HepG2 (cell line): Measurements from ENCODE around the gene TWF1. TPM values are rescaled to one million over a fixed set of nuclear protein-coding genes. Genes with fewer than 3 reads are reported as not detected.

ENCODE experiments used
- ATAC-seq: fragments of 200-7000 bp; cut with Tn5 transposase; 3 replicates; pipeline ENCODE4 v1.9.1; 2020; ENCODE audit warnings: mild to moderate bottlenecking, moderate library complexity
- BruUV-seq: library from RNA; stranded (reverse); fragments of 400-500 nt; replicated peaks from 2 replicates; lab custom pipeline; 2021; lab: Mats Ljungman, UMichigan
- CTCF ChIA-PET: fragments of 300-600 bp; formaldehyde crosslinking; extraction: SDS; loops from one replicate; lab custom pipeline; 2021; ENCODE audit warnings: low total read pairs, inconsistent platforms, low intra/inter-chr PET ratio; lab: Yijun Ruan, JAX
- POLR2A ChIA-PET: fragments of 350-600 bp; sonication (Branson Sonifier 250); formaldehyde crosslinking; loops from one replicate; lab custom pipeline; 2020; ENCODE audit warnings: antibody characterized with exemption, inconsistent platforms; lab: Yijun Ruan, JAX
- DNase-seq: peaks from one replicate; pipeline ENCODE4 v3.0.0-alpha.2; 2015; ENCODE audit warnings: low spot score
- FAIRE-seq: peaks from 3 replicates; lab custom pipeline; 2011; peaks lifted over from hg19 to GRCh38; lab: Jason Lieb, UNC
- H2AFZ ChIP-seq: one replicate; pipeline ENCODE4 v1.6.1; 2011; ENCODE audit warnings: low read length, inconsistent platforms
- H3K27ac ChIP-seq: fragments of 300-600 bp; 3 replicates; pipeline ENCODE4 v1.8.0; 2011; ENCODE audit warnings: mixed run types, mild to moderate bottlenecking, mixed read lengths, low read length, inconsistent platforms; ENCODE audit not compliant: insufficient read depth; ENCODE audit errors: extremely low read length
- H3K27me3 ChIP-seq, 2 experiments: fragments of 200-600 bp in 1 of 2; 2 replicates in 1 of 2; 3 replicates in 1 of 2; pipeline versions ENCODE4 v1.6.0 to v1.8.0; 2011; ENCODE audit warnings: low read length in 2 of 2, mild to moderate bottlenecking in 2 of 2, moderate library complexity in 2 of 2, inconsistent platforms in 1 of 2; ENCODE audit not compliant: insufficient read depth in 2 of 2, control insufficient read depth in 1 of 2
- H3K36me3 ChIP-seq, 2 experiments: fragments of 200-600 bp in 1 of 2; replicated peaks in 1 of 2; 2 replicates in 1 of 2; 3 replicates in 1 of 2; pipeline versions ENCODE4 v1.5.1 to v1.8.0; 2011; ENCODE audit warnings: low read length in 2 of 2, inconsistent platforms in 1 of 2; ENCODE audit not compliant: insufficient read depth in 2 of 2, control insufficient read depth in 1 of 2
- H3K4me1 ChIP-seq: 2 replicates; pipeline ENCODE4 v1.5.1; 2012; ENCODE audit warnings: low read length, inconsistent platforms; ENCODE audit not compliant: insufficient read depth
- H3K4me2 ChIP-seq: 2 replicates; pipeline ENCODE4 v1.6.0; 2011; ENCODE audit warnings: low read depth, low read length, inconsistent platforms
- H3K4me3 ChIP-seq, 3 experiments: fragments of 200-600 bp in 1 of 3; sonication (generic), shearing (Covaris generic) in 1 of 3; replicated peaks in 1 of 3; 2 replicates each; pipeline ENCODE4 v1.5.1; 2011 to 2016; ENCODE audit warnings: low read length in 3 of 3, inconsistent platforms in 2 of 3, low read depth in 2 of 3, mild to moderate bottlenecking in 2 of 3, control low read depth in 1 of 3, mixed read lengths in 1 of 3; ENCODE audit not compliant: insufficient read depth in 1 of 3
- H3K79me2 ChIP-seq: one replicate; pipeline ENCODE4 v1.6.1; 2011; ENCODE audit warnings: low read length, inconsistent platforms; ENCODE audit not compliant: insufficient read depth
- H3K9ac ChIP-seq: 2 replicates; pipeline ENCODE4 v1.6.0; 2011; ENCODE audit warnings: mild to moderate bottlenecking, low read depth, low read length, inconsistent platforms; ENCODE audit not compliant: insufficient read depth
- H3K9me3 ChIP-seq: 2 replicates; pipeline ENCODE4 v1.5.1; 2012; ENCODE audit warnings: mild to moderate bottlenecking, low read length
- H4K20me1 ChIP-seq: 2 replicates; pipeline ENCODE4 v1.6.0; 2011; ENCODE audit warnings: inconsistent platforms, mild to moderate bottlenecking, low read length, moderate library complexity; ENCODE audit not compliant: insufficient read depth
- CBX5 ChIP-seq: sonication (generic); formaldehyde crosslinking; IDR thresholded peaks from 2 replicates; pipeline ENCODE4 v1.4.0; 2020; ENCODE audit warnings: missing genetic modification reagents, borderline replicate concordance
- FOXP4 ChIP-seq: sonication (generic); formaldehyde crosslinking; IDR thresholded peaks from 2 replicates; pipeline ENCODE4 v1.4.0; 2020; ENCODE audit warnings: missing genetic modification reagents
- FUBP1 ChIP-seq: sonication (generic); formaldehyde crosslinking; IDR thresholded peaks from 2 replicates; pipeline ENCODE4 v1.5.1; 2020; ENCODE audit warnings: missing genetic modification reagents, mild to moderate bottlenecking, borderline replicate concordance
- GATA4 ChIP-seq: sonication (generic); IDR thresholded peaks from 2 replicates; pipeline ENCODE4 v1.6.1; 2016; ENCODE audit warnings: antibody characterized with exemption, low read depth, borderline replicate concordance
- HNRNPK ChIP-seq: fragments of 200-400 bp; formaldehyde crosslinking; IDR thresholded peaks from 2 replicates; pipeline ENCODE4 v1.6.1; 2018; ENCODE audit warnings: low read length, low read depth, moderate library complexity, mild to moderate bottlenecking; ENCODE audit not compliant: poor library complexity, severe bottlenecking
- IKZF1 ChIP-seq: fragments of 450-650 bp; IDR thresholded peaks from 2 replicates; pipeline ENCODE4 v1.7.1; 2016
- KDM2A ChIP-seq: sonication (generic); formaldehyde crosslinking; IDR thresholded peaks from 2 replicates; pipeline ENCODE4 v1.4.0; 2020; ENCODE audit warnings: low read depth, missing genetic modification reagents, borderline replicate concordance
- PHB2 ChIP-seq: fragments of 450-650 bp; IDR thresholded peaks from 2 replicates; pipeline ENCODE4 v1.6.1; 2018; ENCODE audit not compliant: partially characterized antibody
- TAF1 ChIP-seq: sonication (generic); formaldehyde crosslinking; IDR thresholded peaks from 2 replicates; pipeline ENCODE4 v1.4.0; 2020; ENCODE audit warnings: missing genetic modification reagents
- TCF7 ChIP-seq: sonication (generic); IDR thresholded peaks from 2 replicates; pipeline ENCODE4 v1.6.1; 2016; ENCODE audit warnings: antibody characterized with exemption, low read depth
- THAP8 ChIP-seq: sonication (generic); formaldehyde crosslinking; IDR thresholded peaks from 2 replicates; pipeline ENCODE4 v1.5.1; 2020; ENCODE audit warnings: missing genetic modification reagents, mild to moderate bottlenecking, borderline replicate concordance
- ZFP82 ChIP-seq: sonication (generic); formaldehyde crosslinking; IDR thresholded peaks from 2 replicates; pipeline ENCODE4 v1.5.1; 2020; ENCODE audit warnings: mild to moderate bottlenecking, missing genetic modification reagents, borderline replicate concordance
- ZNF281 ChIP-seq: sonication (generic); formaldehyde crosslinking; IDR thresholded peaks from 2 replicates; pipeline ENCODE4 v1.4.0; 2020; ENCODE audit warnings: missing genetic modification reagents, borderline replicate concordance
- ZNF33A ChIP-seq: sonication (generic); formaldehyde crosslinking; IDR thresholded peaks from 2 replicates; pipeline ENCODE4 v1.5.1; 2020; ENCODE audit warnings: missing genetic modification reagents, mild to moderate bottlenecking, moderate library complexity, borderline replicate concordance
- ZNF354B ChIP-seq: sonication (generic); formaldehyde crosslinking; IDR thresholded peaks from 2 replicates; pipeline ENCODE4 v1.8.0; 2022; ENCODE audit warnings: mild to moderate bottlenecking, missing genetic modification reagents
- ZSCAN29 ChIP-seq: sonication (generic); formaldehyde crosslinking; conservative IDR thresholded peaks from 2 replicates; pipeline ENCODE4 v1.4.0; 2020; ENCODE audit warnings: mild to moderate bottlenecking, missing genetic modification reagents
- in situ Hi-C: cut with HindIII; loops from 2 replicates; pipeline ENCODE4 v1.10.0; 2017; ENCODE audit warnings: low pct_unique_long_range_greater_than_20kb; ENCODE audit not compliant: extremely low pct_ligation_motif_present
- intact Hi-C: fragments of 100-400 bp; cut with micrococcal nuclease; formaldehyde crosslinking; loops from one replicate; pipeline ENCODE4 v1.10.0; 2022; ENCODE audit not compliant: unreplicated experiment
- polyA plus RNA-seq, 8 experiments: library from polyadenylated mRNA; depleted of rRNA in 3 of 8; stranded (reverse) in 7 of 8; unstranded in 1 of 8; fragments of >200 nt; fragmentation: Illumina TruSeq in 4 of 8; extraction: Trizol in 4 of 8; gene quantifications; 2 replicates each; pipeline versions ENCODE4 v1.2.1 to v1.2.3, GENCODE V29; 2011 to 2016; ENCODE audit warnings: low read depth in 4 of 8, missing spikeins in 1 of 8, mixed read lengths in 1 of 8; ENCODE audit not compliant: insufficient read depth in 1 of 8
- total RNA-seq, 5 experiments: library from RNA; depleted of rRNA; stranded (reverse); fragments of >200 nt; fragmentation: Illumina TruSeq; extraction: Trizol; gene quantifications; 2 replicates each; pipeline ENCODE4 v1.2.3, GENCODE V29; 2016; ENCODE audit warnings: low read depth in 1 of 5

TWF1 gene
- total and polyA plus RNA-seq, 2 of the 13 experiments (the other 11 are each of a cell fraction or from before 2014, with no cell fraction given) = 32.3 to 85.5 TPM

GRCh38 chr12:43762596-43762995 is 43.5 kb downstream of the TWF1 start:
- no peak overlapping the region for H3K9ac ChIP-seq
- CTCF ChIA-PET = no interaction called here
- no peak for ATAC-seq
- DNase-seq = no peak
- in situ Hi-C loops (no loop called here), intact Hi-C loops (no loop called here)
- no peak for FAIRE-seq
- no peaks in the 10 kb centered on the region for H3K9me3 ChIP-seq
- H3K27ac ChIP-seq = no peak overlapping the region
- no peak overlapping the region for H3K4me3 ChIP-seq
- BruUV-seq = no TSS peak
- H3K36me3 ChIP-seq = no peaks in the 10 kb centered on the region
- H4K20me1 ChIP-seq = no peaks in the 10 kb centered on the region
- no peak overlapping the region for H3K4me2 ChIP-seq
- peaks cover 8% of the 10 kb centered on the region for H3K79me2 ChIP-seq
- no peak overlapping the region for H2AFZ ChIP-seq
- peaks cover 27% of the 10 kb centered on the region for H3K4me1 ChIP-seq
- no peak for TF ChIP-seq TCF7
- no peak for TF ChIP-seq THAP8
- no peak for TF ChIP-seq ZNF33A
- TF ChIP-seq IKZF1 = no peak
- TF ChIP-seq CBX5 (CRISPR knock-in tag) = no peak
- no peak for TF ChIP-seq ZNF354B (CRISPR knock-in tag)
- no peak for TF ChIP-seq TAF1
- no peak for TF ChIP-seq GATA4
- no peak for TF ChIP-seq ZFP82 (CRISPR knock-in tag)
- TF ChIP-seq KDM2A (CRISPR knock-in tag) = no peak
- no peak for TF ChIP-seq FUBP1
- no peak for TF ChIP-seq FOXP4
- TF ChIP-seq ZSCAN29 (CRISPR knock-in tag) = no peak
- no peak for TF ChIP-seq ZNF281 (CRISPR knock-in tag)
- no peak for TF ChIP-seq HNRNPK
- no peak for TF ChIP-seq PHB2
- TF ChIP-seq, all 625 proteins: peak for 0
- POLR2A ChIA-PET = no interaction called here
- H3K27me3 ChIP-seq = no peaks in the 10 kb centered on the region; a peak in 1 of 5 replicates
